CD14-positive monocyte (primary cell): ENCODE data around the gene SHB. TPM values are rescaled to one million over a fixed set of nuclear protein-coding genes. Genes with fewer than 3 reads are reported as not detected.

Experiments used
- DNase-seq, 3 donors: peaks; one replicate each; pipeline ENCODE4 v3.0.0-alpha.2; 2011 to 2022
- H2AFZ ChIP-seq: 2 replicates; pipeline ENCODE4 v1.6.0; 2012; ENCODE audit warnings: mild to moderate bottlenecking, low read depth, low read length, inconsistent platforms; ENCODE audit not compliant: insufficient read depth, poor library complexity, severe bottlenecking
- H3K27ac ChIP-seq, 2 donors: 1 replicate in 1 of 2; 2 replicates in 1 of 2; pipeline ENCODE4 v1.5.1; 2012 to 2013; ENCODE audit warnings: low read length in 2 of 2, control low read depth in 1 of 2, inconsistent platforms in 1 of 2, low read depth in 1 of 2, mild to moderate bottlenecking in 1 of 2
- H3K27me3 ChIP-seq, 2 donors: one replicate each; pipeline versions ENCODE4 v1.6.0 to v1.6.1; 2011 to 2013; ENCODE audit warnings: low read length in 2 of 2; ENCODE audit not compliant: control insufficient read depth in 2 of 2, insufficient read depth in 2 of 2
- H3K36me3 ChIP-seq, 2 donors: replicated peaks in 1 of 2; 1 replicate in 1 of 2; 2 replicates in 1 of 2; pipeline versions ENCODE4 v1.5.1 to v1.6.1; 2012 to 2013; ENCODE audit warnings: low read length in 2 of 2, control low read depth in 1 of 2, inconsistent platforms in 1 of 2, mild to moderate bottlenecking in 1 of 2; ENCODE audit not compliant: insufficient read depth in 2 of 2, control insufficient read depth in 1 of 2
- H3K4me1 ChIP-seq, 2 donors: 1 replicate in 1 of 2; 2 replicates in 1 of 2; pipeline versions ENCODE4 v1.5.1 to v1.6.1; 2012 to 2013; ENCODE audit warnings: low read length in 2 of 2, control low read depth in 1 of 2, inconsistent platforms in 1 of 2, mild to moderate bottlenecking in 1 of 2, moderate library complexity in 1 of 2; ENCODE audit not compliant: insufficient read depth in 2 of 2, control insufficient read depth in 1 of 2
- H3K4me2 ChIP-seq: replicated peaks from 2 replicates; pipeline ENCODE3; 2012; ENCODE audit warnings: low read length, moderate library complexity, mild to moderate bottlenecking; ENCODE audit not compliant: poor library complexity, severe bottlenecking; ENCODE audit errors: extremely low read depth
- H3K4me3 ChIP-seq, 3 experiments: fragments of 200-600 bp in 1 of 3; sonication (generic) in 1 of 3; replicated peaks in 1 of 3; 1 replicate in 2 of 3; 2 replicates in 1 of 3; pipeline ENCODE4 v1.5.1; 2011 to 2013; ENCODE audit warnings: low read length in 3 of 3, mild to moderate bottlenecking in 3 of 3, control low read depth in 2 of 3, low read depth in 2 of 3, inconsistent platforms in 1 of 3, moderate library complexity in 1 of 3
- H3K79me2 ChIP-seq: 2 replicates; pipeline ENCODE4 v1.6.0; 2012; ENCODE audit warnings: mild to moderate bottlenecking, control low read depth, inconsistent platforms, low read length, moderate library complexity; ENCODE audit not compliant: insufficient read depth
- H3K9ac ChIP-seq: 2 replicates; pipeline ENCODE4 v1.6.0; 2017; ENCODE audit warnings: low read length, mild to moderate bottlenecking; ENCODE audit not compliant: insufficient read depth, poor library complexity, severe bottlenecking
- H3K9me3 ChIP-seq, 2 donors: replicated peaks in 1 of 2; 1 replicate in 1 of 2; 2 replicates in 1 of 2; pipeline versions ENCODE4 v1.5.1 to v1.6.1; 2012 to 2013; ENCODE audit warnings: low read length in 2 of 2, control low read depth in 1 of 2; ENCODE audit not compliant: control insufficient read depth in 1 of 2, insufficient read depth in 1 of 2
- H4K20me1 ChIP-seq: 2 replicates; pipeline ENCODE4 v1.6.0; 2012; ENCODE audit warnings: mild to moderate bottlenecking, low read length, control low read depth, moderate library complexity; ENCODE audit not compliant: insufficient read depth
- H3K27ac Mint-ChIP-seq, 7 donors: one replicate each; pipeline ENCODE4 v1.8.0; 2020; ENCODE audit warnings: mild to moderate bottlenecking in 7 of 7, mixed read lengths in 7 of 7, moderate library complexity in 6 of 7, inconsistent platforms in 2 of 7
- H3K27me3 Mint-ChIP-seq, 3 donors: one replicate each; pipeline ENCODE4 v1.8.0; 2021 to 2022; ENCODE audit warnings: low read depth in 3 of 3, mild to moderate bottlenecking in 3 of 3, mixed read lengths in 3 of 3, moderate library complexity in 3 of 3, inconsistent platforms in 1 of 3
- H3K36me3 Mint-ChIP-seq, 2 donors: one replicate each; pipeline ENCODE4 v1.8.0; 2020; ENCODE audit warnings: mixed read lengths in 2 of 2, inconsistent platforms in 1 of 2, mild to moderate bottlenecking in 1 of 2
- H3K4me1 Mint-ChIP-seq: one replicate; pipeline ENCODE4 v1.8.0; 2020; ENCODE audit warnings: mild to moderate bottlenecking, mixed read lengths
- H3K4me3 Mint-ChIP-seq, 2 donors: one replicate each; pipeline ENCODE4 v1.8.0; 2020; ENCODE audit warnings: mild to moderate bottlenecking in 2 of 2, mixed read lengths in 2 of 2, moderate library complexity in 1 of 2
- H3K9me3 Mint-ChIP-seq, 7 donors: one replicate each; pipeline ENCODE4 v1.8.0; 2020 to 2022; ENCODE audit warnings: mixed read lengths in 7 of 7, mild to moderate bottlenecking in 6 of 7, moderate library complexity in 6 of 7, inconsistent platforms in 2 of 7
- CTCF ChIP-seq: fragments of 200-600 bp; IDR thresholded peaks from one replicate; pipeline ENCODE4 v1.8.0; 2022; ENCODE audit warnings: antibody characterized with exemption, mild to moderate bottlenecking
- WGBS: methylation state at CpG from one replicate; pipeline ENCODE4 v1.1.5; 2013; ENCODE audit warnings: missing lambda C conversion rate; ENCODE audit not compliant: insufficient coverage; 5-methylcytosine and 5-hydroxymethylcytosine counted together
- intact Hi-C, 2 donors: fragments of 100-400 bp; cut with micrococcal nuclease; formaldehyde crosslinking; loops; one replicate each; pipeline versions ENCODE4 v1.15.0 to v1.15.1; 2023
- polyA plus RNA-seq, 3 donors: library from polyadenylated mRNA; depleted of rRNA in 1 of 3; unstranded in 2 of 3; stranded (reverse) in 1 of 3; fragments of 300-500 nt in 2 of 3; fragments of >200 nt in 1 of 3; fragmentation: Illumina TruSeq in 2 of 3; gene quantifications; 1 replicate in 2 of 3; 2 replicates in 1 of 3; pipeline ENCODE4 v1.2.3, GENCODE V29; 2012 to 2021

SHB gene
- polyA plus RNA-seq, 3 donors = 0.27 to 1.3 (median 0.31) TPM

GRCh38 chr9:37970301-37971107, 98.5 kb downstream of the SHB start:
- peaks cover 3 to 9% of the 10 kb centered on the region in 2 donors for H3K4me1 ChIP-seq
- H3K79me2 ChIP-seq = no peaks in the 10 kb centered on the region
- no peaks in the 10 kb centered on the region for H3K27me3 ChIP-seq
- H3K36me3 ChIP-seq = no peaks in the 10 kb centered on the region
- 100% methylated on average over 4 of the region's 11 CpGs for WGBS
- Mint-ChIP-seq H3K36me3 (peaks cover 13 to 14% of the 10 kb centered on the region in 2 donors), H3K27me3 (no peaks in the 10 kb centered on the region), H3K9me3 (peaks cover 0 to 1% (median 0%) of the 10 kb centered on the region in 7 donors), H3K4me3 (no peak overlapping the region), H3K4me1 (peaks cover 22% of the 10 kb centered on the region), H3K27ac (peak overlapping the region in 1 of 7 donors; percentile 27)
- no peak overlapping the region for H2AFZ ChIP-seq
- H3K4me3 ChIP-seq = no peak overlapping the region
- no peak for DNase-seq
- no peaks in the 10 kb centered on the region for H4K20me1 ChIP-seq
- intact Hi-C loops = no loop called here
- TF ChIP-seq CTCF = no peak
- no peak overlapping the region for H3K27ac ChIP-seq
- H3K4me2 ChIP-seq = no peak overlapping the region
- H3K9me3 ChIP-seq = no peaks in the 10 kb centered on the region
- H3K9ac ChIP-seq = no peak overlapping the region

GRCh38 chr9:37969558-37970300, 99.3 kb downstream of the SHB start:
- Histone ChIP-seq H2AFZ (no peak overlapping the region), H3K4me1 (peaks cover 3 to 12% of the 10 kb centered on the region in 2 donors), H3K79me2 (no peaks in the 10 kb centered on the region), H3K9ac (no peak overlapping the region), H3K36me3 (no peaks in the 10 kb centered on the region), H3K27me3 (no peaks in the 10 kb centered on the region), H3K4me3 (no peak overlapping the region), H3K27ac (no peak overlapping the region), H3K9me3 (no peaks in the 10 kb centered on the region), H3K4me2 (no peak overlapping the region), H4K20me1 (no peaks in the 10 kb centered on the region)
- Mint-ChIP-seq H3K27ac (peak overlapping the region in 2 of 7 donors; percentile 27 to 53), H3K36me3 (peaks cover 13% of the 10 kb centered on the region in 2 donors), H3K4me3 (no peak overlapping the region), H3K9me3 (peaks cover 0 to 1% (median 0%) of the 10 kb centered on the region in 7 donors), H3K4me1 (peaks cover 25% of the 10 kb centered on the region), H3K27me3 (no peaks in the 10 kb centered on the region)
- no peak for DNase-seq
- intact Hi-C loops = loop anchor here in 1 of 2 donors (10.0 kb wide), 1 partner anchor 95 kb away; the partner anchor contains the start of gene SHB
- 80% methylated on average over 7 of the region's 11 CpGs for WGBS
- TF ChIP-seq CTCF = no peak
